Smooth muscle cell of the brain vasculature (primary cell): ENCODE results near the gene CCDC192.
"Not testable (repeated sequence)": the region's sequence is repeated elsewhere in the genome, so short reads cannot be mapped to it uniquely, and the experiment has no call there.

Experiments used
- DNase-seq: peaks from one replicate; pipeline ENCODE4 v3.0.0-alpha.2; 2012; ENCODE audit warnings: low read depth, low spot score

CCDC192 gene

GRCh38 chr5:127762412-127762811, 59.2 kb downstream of the CCDC192 start:
- no peak for DNase-seq

- DNase-seq, result no peak
Measured at GRCh38 chr5:127766676-127767335, 63.6 kb downstream of the CCDC192 start.

- no peak for DNase-seq
Measured at GRCh38 chr5:127769386-127769785, 66.2 kb downstream of the CCDC192 start.

- no peak for DNase-seq
Measured at GRCh38 chr5:127770272-127770671, 67.1 kb downstream of the CCDC192 start.

GRCh38 chr5:127772531-127772930, 69.3 kb downstream of the CCDC192 start:
- no peak for DNase-seq

- no peak for DNase-seq
Measured at GRCh38 chr5:127774221-127774620, 71.0 kb downstream of the CCDC192 start.

GRCh38 chr5:127776477-127776876, 73.3 kb downstream of the CCDC192 start:
- DNase-seq, result no peak

- no peak for DNase-seq
Measured at GRCh38 chr5:127777957-127778356, 74.8 kb downstream of the CCDC192 start.

- DNase-seq, result not testable (repeated sequence)
Measured at GRCh38 chr5:127782450-127782849, 79.3 kb downstream of the CCDC192 start.

GRCh38 chr5:127785098-127785927, 82.1 kb downstream of the CCDC192 start:
- no peak for DNase-seq

GRCh38 chr5:127791439-127791838, 88.2 kb downstream of the CCDC192 start:
- DNase-seq, result no peak

- DNase-seq, result not testable (repeated sequence)
Measured at GRCh38 chr5:127791908-127792307, 88.7 kb downstream of the CCDC192 start.

- no peak for DNase-seq
Measured at GRCh38 chr5:127793052-127793451, 89.9 kb downstream of the CCDC192 start.

- DNase-seq, result no peak
Measured at GRCh38 chr5:127793879-127794278, 90.7 kb downstream of the CCDC192 start.

- no peak for DNase-seq
Measured at GRCh38 chr5:127796211-127796610, 93.0 kb downstream of the CCDC192 start.

GRCh38 chr5:127799293-127799905, 96.2 kb downstream of the CCDC192 start:
- no peak for DNase-seq

- no peak for DNase-seq
Measured at GRCh38 chr5:127801751-127802476, 98.7 kb downstream of the CCDC192 start.

GRCh38 chr5:127802477-127802865, 99.3 kb downstream of the CCDC192 start:
- DNase-seq, result no peak

- no peak for DNase-seq
Measured at GRCh38 chr5:127804886-127805426, 101.8 kb downstream of the CCDC192 start.

- DNase-seq, result no peak
Measured at GRCh38 chr5:127805448-127805847, 102.3 kb downstream of the CCDC192 start.

- no peak for DNase-seq
Measured at GRCh38 chr5:127806776-127807175, 103.6 kb downstream of the CCDC192 start.

- DNase-seq, result no peak
Measured at GRCh38 chr5:127809533-127809932, 106.3 kb downstream of the CCDC192 start.
